SK-N-SH (cell line): Measurements from ENCODE around the gene RAPGEF3.

Experiments
- CTCF ChIP-seq: fragments of 200-600 bp; sonication (generic); IDR thresholded peaks from 2 replicates; pipeline ENCODE4 v1.6.1; 2017; ENCODE audit warnings: antibody characterized with exemption, mild to moderate bottlenecking, moderate library complexity
- ELF1 ChIP-seq: IDR thresholded peaks from 2 replicates; pipeline ENCODE4 v1.4.0; 2012
- MXI1 ChIP-seq: IDR thresholded peaks from 2 replicates; pipeline ENCODE4 v1.6.1; 2012; ENCODE audit warnings: mild to moderate bottlenecking, low read depth, low read length, improper control_type of control experiment
- POLR2AphosphoS5 ChIP-seq: IDR thresholded peaks from 2 replicates; pipeline ENCODE4 v1.6.1; 2012; ENCODE audit warnings: low read depth, low read length
- RXRA ChIP-seq: IDR thresholded peaks from 2 replicates; pipeline ENCODE4 v1.4.0; 2012; ENCODE audit warnings: low read depth, mild to moderate bottlenecking, borderline replicate concordance
- SIN3A ChIP-seq: IDR thresholded peaks from 2 replicates; pipeline ENCODE4 v1.6.1; 2012; ENCODE audit warnings: low read depth, mild to moderate bottlenecking, low read length, moderate library complexity, borderline replicate concordance
- TCF12 ChIP-seq: IDR thresholded peaks from 2 replicates; pipeline ENCODE4 v1.4.0; 2012
- TEAD4 ChIP-seq: IDR thresholded peaks from 2 replicates; pipeline ENCODE4 v1.4.0; 2012; ENCODE audit warnings: mild to moderate bottlenecking, borderline replicate concordance; ENCODE audit not compliant: insufficient read depth
- USF2 ChIP-seq: fragments of 150-350 bp; IDR thresholded peaks from 2 replicates; pipeline ENCODE4 v1.6.1; 2017; ENCODE audit warnings: antibody characterized with exemption, low read length, low read depth, borderline replicate concordance
- YY1 ChIP-seq: IDR thresholded peaks from 2 replicates; pipeline ENCODE4 v1.4.0; 2012; ENCODE audit warnings: low read depth, mild to moderate bottlenecking
- ZBTB33 ChIP-seq: IDR thresholded peaks from 2 replicates; pipeline ENCODE4 v1.4.0; 2012; ENCODE audit warnings: low read depth, borderline replicate concordance
- TF ChIP-seq, protein P1 (sequence below): IDR thresholded peaks from 2 replicates; pipeline ENCODE4 v1.4.0; 2012; ENCODE audit warnings: low read depth
- TF ChIP-seq, protein P2 (sequence below): IDR thresholded peaks from 2 replicates; pipeline ENCODE4 v1.6.1; 2012; ENCODE audit warnings: mild to moderate bottlenecking, low read depth, low read length, moderate library complexity

DNA sequence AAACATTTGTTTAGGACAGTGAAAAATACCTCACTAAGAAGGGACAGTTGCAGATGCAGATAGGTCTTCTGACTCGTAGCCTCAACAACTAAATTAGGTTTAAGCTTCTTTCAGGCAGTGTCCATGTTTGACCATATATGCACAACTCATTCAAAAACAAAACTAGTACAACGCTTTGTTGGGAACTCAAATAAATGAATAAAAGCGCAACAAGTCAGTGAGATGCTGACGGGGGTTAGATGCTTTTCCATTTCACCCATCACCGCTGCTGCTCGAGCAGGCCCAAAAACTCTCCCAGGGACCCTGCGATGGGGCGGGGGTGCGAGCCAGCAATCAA is 53.5 kb downstream of the RAPGEF3 start:
- TF ChIP-seq SIN3A, result no peak
- no peak for TF ChIP-seq CTCF
- TF ChIP-seq RXRA, result no peak
- TF ChIP-seq, protein P1, sequence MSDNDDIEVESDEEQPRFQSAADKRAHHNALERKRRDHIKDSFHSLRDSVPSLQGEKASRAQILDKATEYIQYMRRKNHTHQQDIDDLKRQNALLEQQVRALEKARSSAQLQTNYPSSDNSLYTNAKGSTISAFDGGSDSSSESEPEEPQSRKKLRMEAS, result no peak
- TF ChIP-seq YY1, result no peak
- no peak for TF ChIP-seq USF2
- no peak for TF ChIP-seq POLR2AphosphoS5
- TF ChIP-seq, protein P2, sequence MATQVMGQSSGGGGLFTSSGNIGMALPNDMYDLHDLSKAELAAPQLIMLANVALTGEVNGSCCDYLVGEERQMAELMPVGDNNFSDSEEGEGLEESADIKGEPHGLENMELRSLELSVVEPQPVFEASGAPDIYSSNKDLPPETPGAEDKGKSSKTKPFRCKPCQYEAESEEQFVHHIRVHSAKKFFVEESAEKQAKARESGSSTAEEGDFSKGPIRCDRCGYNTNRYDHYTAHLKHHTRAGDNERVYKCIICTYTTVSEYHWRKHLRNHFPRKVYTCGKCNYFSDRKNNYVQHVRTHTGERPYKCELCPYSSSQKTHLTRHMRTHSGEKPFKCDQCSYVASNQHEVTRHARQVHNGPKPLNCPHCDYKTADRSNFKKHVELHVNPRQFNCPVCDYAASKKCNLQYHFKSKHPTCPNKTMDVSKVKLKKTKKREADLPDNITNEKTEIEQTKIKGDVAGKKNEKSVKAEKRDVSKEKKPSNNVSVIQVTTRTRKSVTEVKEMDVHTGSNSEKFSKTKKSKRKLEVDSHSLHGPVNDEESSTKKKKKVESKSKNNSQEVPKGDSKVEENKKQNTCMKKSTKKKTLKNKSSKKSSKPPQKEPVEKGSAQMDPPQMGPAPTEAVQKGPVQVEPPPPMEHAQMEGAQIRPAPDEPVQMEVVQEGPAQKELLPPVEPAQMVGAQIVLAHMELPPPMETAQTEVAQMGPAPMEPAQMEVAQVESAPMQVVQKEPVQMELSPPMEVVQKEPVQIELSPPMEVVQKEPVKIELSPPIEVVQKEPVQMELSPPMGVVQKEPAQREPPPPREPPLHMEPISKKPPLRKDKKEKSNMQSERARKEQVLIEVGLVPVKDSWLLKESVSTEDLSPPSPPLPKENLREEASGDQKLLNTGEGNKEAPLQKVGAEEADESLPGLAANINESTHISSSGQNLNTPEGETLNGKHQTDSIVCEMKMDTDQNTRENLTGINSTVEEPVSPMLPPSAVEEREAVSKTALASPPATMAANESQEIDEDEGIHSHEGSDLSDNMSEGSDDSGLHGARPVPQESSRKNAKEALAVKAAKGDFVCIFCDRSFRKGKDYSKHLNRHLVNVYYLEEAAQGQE, result no peak
- TF ChIP-seq ELF1, result no peak
- no peak for TF ChIP-seq TCF12
- TF ChIP-seq ZBTB33, result no peak
- TF ChIP-seq TEAD4, result no peak
- no peak for TF ChIP-seq MXI1
